ENCODE measurements around the gene OR2H1.

The OR2H1 gene

GRCh38 chr6:29478740-29479139 is 21.8 kb downstream of the OR2H1 start:
- no peak overlapping the region for H2BK120ac ChIP-seq (ENCODE audit: low read depth, low read length)
- 71% methylated on average over 5 of the region's 5 CpGs for WGBS
- H3K27ac ChIP-seq (ENCODE audit: low read length, poor library complexity, severe bottlenecking): no peak overlapping the region
- no peak overlapping the region for H2AFZ ChIP-seq (ENCODE audit: low read depth, low read length)
- no peaks in the 10 kb centered on the region for H3K9me3 ChIP-seq (ENCODE audit: control insufficient read depth, low read length)
- H3K4ac ChIP-seq (ENCODE audit: low read depth in 1 of 2, low read length in 2 of 2): no peak overlapping the region
- H3K79me1 ChIP-seq (replicated peaks; ENCODE audit: low read length, poor library complexity, severe bottlenecking): no peaks in the 10 kb centered on the region
- H3K27me3 ChIP-seq (ENCODE audit: control insufficient read depth in 1 of 2, insufficient read depth in 1 of 2, low read length in 2 of 2): peaks cover 0 to 5% of the 10 kb centered on the region in 2 experiments
- no peak overlapping the region for H2BK5ac ChIP-seq (ENCODE audit: low read depth, low read length, poor library complexity, severe bottlenecking)
- H3K4me1 ChIP-seq (ENCODE audit: control insufficient read depth, insufficient read depth, low read depth, low read length): no peaks in the 10 kb centered on the region
- no peak overlapping the region for H4K91ac ChIP-seq (ENCODE audit: low read length)
- H3K36me3 ChIP-seq (ENCODE audit: control insufficient read depth in 1 of 2, insufficient read depth in 2 of 2, low read depth in 1 of 2, low read length in 2 of 2): no peaks in the 10 kb centered on the region
- H4K8ac ChIP-seq (ENCODE audit: low read length): no peak overlapping the region
- no peak overlapping the region for H3K9ac ChIP-seq (ENCODE audit: low read length)
- H3K4me2 ChIP-seq (ENCODE audit: low read length, poor library complexity, severe bottlenecking): no peak overlapping the region
- DNase-seq: no peak
- no peak overlapping the region for H2AK5ac ChIP-seq (ENCODE audit: low read length, severe bottlenecking)
- no peak overlapping the region for H2BK15ac ChIP-seq (ENCODE audit: low read depth, poor library complexity, severe bottlenecking)
- no peak overlapping the region for H3K4me3 ChIP-seq (ENCODE audit: insufficient read depth in 1 of 2, low read depth in 1 of 2, low read length in 2 of 2)
- no peak overlapping the region for H2BK12ac ChIP-seq (ENCODE audit: low read length in 2 of 2)
- no peak overlapping the region for H3K14ac ChIP-seq (ENCODE audit: low read length in 2 of 2)
- no peak overlapping the region for H3K23ac ChIP-seq (ENCODE audit: low read length in 2 of 2)
- no peak overlapping the region for H3K18ac ChIP-seq (ENCODE audit: low read depth in 1 of 2, low read length in 2 of 2)

DNA sequence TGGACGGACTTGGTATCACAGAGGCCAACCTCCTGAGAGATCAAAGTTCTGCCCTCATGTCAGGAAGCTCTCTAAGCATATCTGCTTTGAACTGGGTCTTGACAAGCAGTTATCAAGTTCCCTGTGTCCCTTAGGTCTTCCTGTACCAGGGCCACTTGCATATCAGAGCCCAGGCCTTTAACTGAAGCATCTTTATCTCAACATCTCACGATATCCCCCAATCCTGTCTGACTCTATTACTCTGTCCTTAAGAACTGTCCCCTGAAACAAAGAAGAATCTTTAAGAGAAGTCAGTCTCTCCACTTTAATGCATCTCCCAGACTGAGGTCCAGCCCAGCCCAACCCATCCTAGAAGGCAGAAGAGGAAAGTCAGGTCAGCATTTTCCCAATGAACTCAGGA is 22.6 kb downstream of the OR2H1 start:
- no peak overlapping the region for H4K91ac ChIP-seq (ENCODE audit: low read length)
- no peak overlapping the region for H2AFZ ChIP-seq (ENCODE audit: low read depth, low read length)
- H2BK5ac ChIP-seq (ENCODE audit: low read depth, low read length, poor library complexity, severe bottlenecking): no peak overlapping the region
- no peak overlapping the region for H3K23ac ChIP-seq (ENCODE audit: low read length in 2 of 2)
- H3K18ac ChIP-seq (ENCODE audit: low read depth in 1 of 2, low read length in 2 of 2): no peak overlapping the region
- H3K4me1 ChIP-seq (ENCODE audit: control insufficient read depth, insufficient read depth, low read depth, low read length): no peaks in the 10 kb centered on the region
- no peak overlapping the region for H3K4ac ChIP-seq (ENCODE audit: low read depth in 1 of 2, low read length in 2 of 2)
- H4K8ac ChIP-seq (ENCODE audit: low read length): no peak overlapping the region
- no peak overlapping the region for H2BK120ac ChIP-seq (ENCODE audit: low read depth, low read length)
- no peak overlapping the region for H3K9ac ChIP-seq (ENCODE audit: low read length)
- no peaks in the 10 kb centered on the region for H3K9me3 ChIP-seq (ENCODE audit: control insufficient read depth, low read length)
- H2BK12ac ChIP-seq (ENCODE audit: low read length in 2 of 2): no peak overlapping the region
- DNase-seq: no peak
- H2BK15ac ChIP-seq (ENCODE audit: low read depth, poor library complexity, severe bottlenecking): no peak overlapping the region
- no peak overlapping the region for H3K4me3 ChIP-seq (ENCODE audit: insufficient read depth in 1 of 2, low read depth in 1 of 2, low read length in 2 of 2)
- H3K27ac ChIP-seq (ENCODE audit: low read length, poor library complexity, severe bottlenecking): no peak overlapping the region
- 47% methylated on average over 2 of the region's 2 CpGs for WGBS
- no peak overlapping the region for H3K14ac ChIP-seq (ENCODE audit: low read length in 2 of 2)
- peaks cover 0 to 5% of the 10 kb centered on the region in 2 experiments for H3K27me3 ChIP-seq (ENCODE audit: control insufficient read depth in 1 of 2, insufficient read depth in 1 of 2, low read length in 2 of 2)
- no peaks in the 10 kb centered on the region for H3K79me1 ChIP-seq (replicated peaks; ENCODE audit: low read length, poor library complexity, severe bottlenecking)
- no peak overlapping the region for H2AK5ac ChIP-seq (ENCODE audit: low read length, severe bottlenecking)
- H3K36me3 ChIP-seq (ENCODE audit: control insufficient read depth in 1 of 2, insufficient read depth in 2 of 2, low read depth in 1 of 2, low read length in 2 of 2): no peaks in the 10 kb centered on the region
- no peak overlapping the region for H3K4me2 ChIP-seq (ENCODE audit: low read length, poor library complexity, severe bottlenecking)

- Histone ChIP-seq H3K23ac (ENCODE audit: low read length in 2 of 2) (no peak overlapping the region), H2BK5ac (ENCODE audit: low read depth, low read length, poor library complexity, severe bottlenecking) (no peak overlapping the region), H3K79me1 (replicated peaks; ENCODE audit: low read length, poor library complexity, severe bottlenecking) (no peaks in the 10 kb centered on the region), H3K4me1 (ENCODE audit: control insufficient read depth, insufficient read depth, low read depth, low read length) (no peaks in the 10 kb centered on the region), H2BK12ac (ENCODE audit: low read length in 2 of 2) (no peak overlapping the region), H3K36me3 (ENCODE audit: control insufficient read depth in 1 of 2, insufficient read depth in 2 of 2, low read depth in 1 of 2, low read length in 2 of 2) (no peaks in the 10 kb centered on the region), H3K27me3 (ENCODE audit: control insufficient read depth in 1 of 2, insufficient read depth in 1 of 2, low read length in 2 of 2) (no peaks in the 10 kb centered on the region), H3K14ac (ENCODE audit: low read length in 2 of 2) (no peak overlapping the region), H4K91ac (ENCODE audit: low read length) (no peak overlapping the region), H4K8ac (ENCODE audit: low read length) (no peak overlapping the region), H3K4me3 (ENCODE audit: insufficient read depth in 1 of 2, low read depth in 1 of 2, low read length in 2 of 2) (no peak overlapping the region), H2AFZ (ENCODE audit: low read depth, low read length) (no peak overlapping the region), H3K4ac (ENCODE audit: low read depth in 1 of 2, low read length in 2 of 2) (no peak overlapping the region), H3K9me3 (ENCODE audit: control insufficient read depth, low read length) (no peaks in the 10 kb centered on the region), H3K9ac (ENCODE audit: low read length) (no peak overlapping the region), H3K27ac (ENCODE audit: low read length, poor library complexity, severe bottlenecking) (no peak overlapping the region), H2AK5ac (ENCODE audit: low read length, severe bottlenecking) (no peak overlapping the region), H3K18ac (ENCODE audit: low read depth in 1 of 2, low read length in 2 of 2) (no peak overlapping the region), H2BK120ac (ENCODE audit: low read depth, low read length) (no peak overlapping the region), H2BK15ac (ENCODE audit: low read depth, poor library complexity, severe bottlenecking) (no peak overlapping the region), H3K4me2 (ENCODE audit: low read length, poor library complexity, severe bottlenecking) (no peak overlapping the region)
- DNase-seq: no peak
- 75% methylated on average over 3 of the region's 3 CpGs for WGBS
These were observed 26.2 kb downstream of the OR2H1 start for GRCh38 chr6:29483186-29483585.

DNA sequence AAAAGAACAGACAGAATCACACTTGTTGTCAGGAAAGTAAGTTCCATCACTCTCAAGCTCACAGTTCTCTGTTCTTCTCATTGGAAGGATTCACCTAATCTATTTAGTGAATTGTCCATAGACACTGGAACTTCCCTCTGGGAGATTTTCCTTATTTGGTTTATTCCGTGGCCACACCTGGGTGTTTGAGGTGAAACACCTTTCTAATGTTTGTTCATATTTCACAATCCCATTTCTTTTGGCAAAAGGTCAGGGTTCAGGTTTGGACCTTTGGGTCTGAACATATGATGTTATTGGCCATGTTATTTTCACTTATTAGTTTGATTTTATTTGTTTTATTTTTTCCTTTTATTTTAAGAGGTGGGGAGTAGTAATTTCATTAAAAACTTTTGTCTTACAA is 26.8 kb downstream of the OR2H1 start:
- no peak for DNase-seq
- Histone ChIP-seq H3K4me2 (ENCODE audit: low read length, poor library complexity, severe bottlenecking) (no peak overlapping the region), H2BK12ac (ENCODE audit: low read length in 2 of 2) (no peak overlapping the region), H3K9ac (ENCODE audit: low read length) (no peak overlapping the region), H3K4me1 (ENCODE audit: control insufficient read depth, insufficient read depth, low read depth, low read length) (no peaks in the 10 kb centered on the region), H2AFZ (ENCODE audit: low read depth, low read length) (no peak overlapping the region), H3K9me3 (ENCODE audit: control insufficient read depth, low read length) (no peaks in the 10 kb centered on the region), H3K4me3 (ENCODE audit: insufficient read depth in 1 of 2, low read depth in 1 of 2, low read length in 2 of 2) (no peak overlapping the region), H3K23ac (ENCODE audit: low read length in 2 of 2) (no peak overlapping the region), H3K14ac (ENCODE audit: low read length in 2 of 2) (no peak overlapping the region), H4K91ac (ENCODE audit: low read length) (no peak overlapping the region), H3K79me1 (replicated peaks; ENCODE audit: low read length, poor library complexity, severe bottlenecking) (no peaks in the 10 kb centered on the region), H2BK5ac (ENCODE audit: low read depth, low read length, poor library complexity, severe bottlenecking) (no peak overlapping the region), H3K36me3 (ENCODE audit: control insufficient read depth in 1 of 2, insufficient read depth in 2 of 2, low read depth in 1 of 2, low read length in 2 of 2) (no peaks in the 10 kb centered on the region), H2AK5ac (ENCODE audit: low read length, severe bottlenecking) (no peak overlapping the region), H2BK15ac (ENCODE audit: low read depth, poor library complexity, severe bottlenecking) (no peak overlapping the region), H3K27me3 (ENCODE audit: control insufficient read depth in 1 of 2, insufficient read depth in 1 of 2, low read length in 2 of 2) (no peaks in the 10 kb centered on the region), H3K4ac (ENCODE audit: low read depth in 1 of 2, low read length in 2 of 2) (no peak overlapping the region), H2BK120ac (ENCODE audit: low read depth, low read length) (no peak overlapping the region), H4K8ac (ENCODE audit: low read length) (no peak overlapping the region), H3K27ac (ENCODE audit: low read length, poor library complexity, severe bottlenecking) (no peak overlapping the region), H3K18ac (ENCODE audit: low read depth in 1 of 2, low read length in 2 of 2) (no peak overlapping the region)
- no CpG with 5 or more reads among the region's 1 CpG for WGBS

Measured in mesenchymal stem cell (in vitro differentiated cells and primary cell).